NCI-H187 treated with DMSO at 0.1 percent for 48 hours (cell line): ENCODE results near the gene PLEKHG3.

Experiments used
- DNase-seq: peaks from one replicate; lab custom pipeline; 2025; lab: John Stamatoyannopoulos, UW

Gene PLEKHG3

DNA sequence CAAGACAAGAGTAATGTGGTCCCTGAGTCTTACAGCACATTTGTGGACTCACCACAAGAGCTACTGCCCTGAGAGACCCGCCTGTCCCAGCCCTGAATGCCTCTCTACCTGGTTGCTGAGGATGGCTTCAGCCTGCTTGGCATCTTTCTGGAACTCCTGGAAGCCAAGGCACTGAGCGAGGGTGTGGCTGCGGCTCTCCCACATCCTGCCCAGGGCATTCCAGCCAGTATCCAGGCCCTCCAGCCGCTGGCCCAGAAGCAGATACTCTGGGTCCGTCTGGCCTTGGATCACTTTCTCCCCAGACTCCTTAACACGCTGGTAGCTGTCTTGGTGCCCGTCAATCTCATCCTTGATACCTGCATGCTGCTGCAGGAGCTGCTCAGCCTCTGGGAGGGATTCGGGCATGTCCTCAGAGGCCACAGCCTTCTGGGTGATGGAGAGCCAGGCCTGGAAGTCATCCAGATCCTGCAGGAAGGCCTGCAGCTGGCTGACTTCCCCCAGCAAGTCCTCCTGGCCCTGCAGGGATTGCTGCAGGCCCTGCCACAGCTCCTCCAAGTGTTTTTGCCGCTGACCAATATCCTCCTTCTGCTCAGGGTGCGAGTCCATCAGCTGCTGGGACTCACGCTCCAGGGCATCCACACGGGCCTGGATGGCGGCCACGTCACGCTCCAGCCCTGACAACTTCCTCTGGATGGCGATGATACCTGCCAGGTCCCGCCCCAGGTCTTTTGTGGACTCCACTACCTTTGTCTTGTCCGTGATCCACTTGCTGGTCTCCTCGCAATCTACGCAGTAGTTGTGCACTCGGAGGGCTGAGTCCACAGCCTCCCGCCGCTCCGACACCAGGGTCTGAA is 82.3 kb downstream of the PLEKHG3 start:
- no peak for DNase-seq

- DNase-seq = no peak
Observed at GRCh38 chr14:64787619-64788018, 83.4 kb downstream of the PLEKHG3 start.

DNA sequence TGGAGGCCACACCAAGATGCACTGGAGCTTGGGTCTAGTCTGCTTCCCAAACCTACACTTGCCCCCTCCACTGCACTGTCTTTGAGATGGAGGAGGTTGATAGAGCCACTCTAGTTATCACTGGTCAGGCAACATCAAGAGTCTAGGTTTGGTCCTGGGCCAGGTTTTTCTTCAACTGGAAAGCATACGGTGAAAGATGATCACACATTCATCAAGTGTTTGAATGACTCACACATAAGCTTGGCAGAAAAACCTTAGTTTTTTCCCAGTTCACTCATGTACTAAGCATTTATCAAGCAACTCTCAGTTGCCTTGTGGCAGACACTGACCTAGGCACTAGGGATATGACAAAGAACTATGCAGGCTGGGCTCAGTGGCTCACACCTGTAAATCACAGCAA is 84.5 kb downstream of the PLEKHG3 start:
- DNase-seq = no peak

- DNase-seq = no peak
Observed at GRCh38 chr14:64789696-64790095, 85.5 kb downstream of the PLEKHG3 start.

- DNase-seq = no peak
Observed at GRCh38 chr14:64790478-64790877, 86.3 kb downstream of the PLEKHG3 start.

- DNase-seq = no peak
Observed at GRCh38 chr14:64792231-64792630, 88.0 kb downstream of the PLEKHG3 start.

DNA sequence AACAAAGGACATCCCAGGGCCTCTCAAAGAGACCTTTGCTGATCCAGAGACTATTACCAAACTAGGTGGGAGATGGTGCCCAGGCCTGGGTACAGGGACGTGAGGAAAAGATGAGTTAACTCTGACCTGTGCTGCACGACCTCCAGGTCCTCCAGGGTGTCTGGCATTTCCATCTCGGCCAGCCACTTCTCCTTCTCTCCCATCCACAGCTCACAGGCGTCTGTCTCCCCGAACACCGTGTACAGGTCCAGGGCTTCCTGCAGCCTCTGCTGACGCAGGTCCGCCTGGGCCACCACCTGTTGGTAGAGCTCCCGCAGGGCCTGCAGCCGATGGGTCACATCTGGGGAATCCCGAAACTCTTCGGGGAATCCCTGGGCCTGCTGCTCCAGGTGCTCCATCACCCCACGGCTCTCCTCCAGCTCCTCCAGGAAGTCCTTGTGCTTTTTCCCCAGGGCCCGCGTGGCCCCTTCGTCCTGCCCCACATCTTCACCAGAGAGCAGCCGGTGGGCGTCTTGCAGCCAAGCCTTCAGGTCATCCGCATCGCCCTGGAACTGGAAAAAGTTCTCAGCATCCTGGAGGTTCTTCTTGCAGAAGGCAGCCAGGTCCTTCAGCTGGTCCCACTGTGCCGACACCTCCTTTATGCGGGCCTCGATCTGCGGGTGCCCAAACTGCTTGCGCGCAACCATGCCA is 88.8 kb downstream of the PLEKHG3 start:
- DNase-seq = no peak

DNA sequence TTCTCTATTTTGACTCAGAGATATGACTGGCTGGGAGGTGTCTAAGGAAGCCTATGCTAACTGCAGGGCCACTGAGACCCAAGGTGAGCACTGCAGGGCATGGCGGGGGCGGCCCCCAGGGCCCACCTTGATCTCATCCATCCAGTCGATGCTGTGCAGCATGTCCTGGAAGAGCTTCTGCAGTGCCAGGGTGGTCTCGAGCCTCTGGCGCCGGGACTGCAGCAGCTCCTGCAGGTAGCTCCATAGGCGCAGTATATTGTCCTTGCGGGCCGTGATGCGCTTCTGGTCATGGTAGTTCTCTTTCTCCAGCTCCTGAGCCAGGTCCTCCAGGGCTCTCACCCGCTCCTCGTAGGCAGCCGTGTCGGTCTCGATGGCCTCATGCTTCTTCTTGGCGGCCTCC is 91.0 kb downstream of the PLEKHG3 start:
- DNase-seq = no peak

DNA sequence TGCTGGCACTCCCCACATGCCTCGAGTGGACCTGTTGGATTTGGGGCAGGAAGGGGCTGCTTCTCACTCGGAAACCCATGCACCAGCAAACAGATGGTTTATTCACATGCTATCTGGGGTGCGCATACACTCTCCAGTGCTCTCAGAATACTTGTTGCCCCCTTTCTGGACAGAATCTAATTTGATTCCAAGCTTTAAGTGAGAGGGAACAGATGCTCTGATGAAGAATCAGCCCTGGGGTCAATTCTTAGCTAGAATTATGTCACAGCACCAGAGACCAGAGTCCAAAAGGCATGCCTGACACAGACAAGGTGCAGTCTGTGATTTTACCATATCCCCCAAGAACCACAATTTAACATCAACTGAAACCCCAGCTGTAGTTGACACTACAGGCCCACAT is 91.7 kb downstream of the PLEKHG3 start:
- no peak for DNase-seq

DNA sequence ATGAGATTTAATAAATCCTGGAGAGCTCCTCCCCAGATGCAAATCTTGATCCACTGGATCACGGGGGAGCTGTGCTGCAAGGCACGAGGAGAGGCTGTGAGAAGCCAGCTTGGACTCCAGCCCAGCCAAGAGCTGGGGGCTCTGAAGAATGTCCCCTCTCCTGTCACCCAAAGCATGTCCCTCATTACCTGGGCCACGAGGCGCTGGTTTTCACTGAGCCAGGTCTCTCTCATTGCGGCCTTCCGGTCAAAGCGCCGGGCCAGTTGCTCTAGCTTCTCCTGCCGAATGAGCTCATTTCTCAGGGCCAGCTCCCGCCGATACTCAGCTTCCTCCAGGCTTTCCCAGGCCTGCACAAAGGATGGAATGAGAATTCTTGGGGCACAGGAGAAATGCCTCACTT is 92.1 kb downstream of the PLEKHG3 start:
- no peak for DNase-seq

DNA sequence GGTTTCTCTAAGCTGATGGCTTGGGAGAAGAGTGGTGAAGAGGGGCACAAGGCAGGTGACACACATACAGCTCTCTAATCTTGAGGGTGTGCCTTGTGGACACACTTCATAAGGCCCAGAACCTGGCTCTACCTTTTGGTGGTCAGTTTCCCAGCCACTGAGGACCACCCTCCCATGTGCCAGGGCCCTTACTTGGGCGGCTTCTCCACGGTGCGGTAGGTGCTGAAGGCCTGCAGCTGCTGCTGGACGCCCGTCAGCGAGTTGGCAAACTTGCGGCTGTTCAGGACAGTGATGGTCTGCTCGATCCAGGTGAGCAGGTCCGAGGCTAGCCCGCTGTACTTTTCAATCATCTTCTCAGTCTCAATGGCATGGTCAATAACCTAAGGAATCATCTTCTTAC is 95.3 kb downstream of the PLEKHG3 start:
- no peak for DNase-seq
